ENCODE results near the gene NXPH3. TPM values are rescaled to one million over a fixed set of nuclear protein-coding genes. Genes with fewer than 3 reads are reported as not detected.

The NXPH3 gene
- total RNA-seq, 1 experiment from 2014 or later = 3.5 TPM

GRCh38 chr17:49592263-49592662 is 16.6 kb downstream of the NXPH3 start:
- DNase-seq (ENCODE audit: low read depth) = no peak

DNA sequence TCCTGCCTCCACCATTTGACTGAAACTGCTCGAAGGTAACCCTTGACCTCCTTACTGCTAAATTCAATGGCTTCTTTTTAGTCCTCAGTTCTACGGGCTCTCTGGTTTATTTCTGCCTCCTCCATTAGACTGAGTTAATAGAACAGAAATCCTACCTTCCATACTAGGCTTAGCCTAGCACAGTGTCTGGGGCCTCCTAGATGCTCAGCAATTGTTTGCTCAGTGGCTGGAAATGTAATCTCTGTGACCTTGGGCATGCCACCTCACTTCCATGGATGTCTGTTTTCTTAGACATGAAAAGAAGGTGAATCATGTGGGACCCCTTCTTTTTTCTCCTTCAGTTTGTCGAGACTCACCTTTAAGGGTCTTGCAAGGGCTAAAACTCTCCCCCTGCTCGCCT is 19.7 kb downstream of the NXPH3 start:
- no peak for DNase-seq (ENCODE audit: low read depth)

GRCh38 chr17:49595980-49596379 is 20.3 kb downstream of the NXPH3 start:
- no peak for DNase-seq (ENCODE audit: low read depth)

DNA sequence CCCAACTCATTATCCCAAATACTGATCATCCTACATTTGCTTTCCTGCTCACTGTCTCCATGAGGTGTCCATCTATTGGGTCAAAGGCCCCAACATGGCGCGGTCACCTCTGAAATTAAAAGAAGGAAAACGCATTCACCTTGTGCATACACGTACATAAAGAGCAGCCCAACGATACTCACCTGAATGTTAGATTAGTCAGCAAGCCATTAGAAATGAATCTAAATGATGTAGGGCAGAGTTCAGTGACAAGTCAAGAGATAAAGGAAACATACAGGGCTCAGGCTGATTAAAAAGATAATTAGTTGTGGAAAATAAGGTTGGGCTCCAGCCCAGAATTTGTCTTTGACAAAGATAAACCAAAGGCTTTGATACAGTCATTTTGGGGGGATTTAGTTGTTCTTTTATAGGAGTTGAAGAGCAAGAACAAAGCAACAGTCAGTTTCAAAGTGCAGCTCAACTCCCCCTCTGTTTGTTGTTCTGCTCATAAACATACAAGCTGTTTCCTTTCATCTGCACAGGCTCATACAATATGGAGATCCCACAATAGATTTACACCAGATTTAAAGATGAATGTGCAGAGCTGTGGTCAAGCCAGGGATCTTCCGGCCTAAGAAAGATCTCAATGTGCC is 21.1 kb downstream of the NXPH3 start:
- DNase-seq (ENCODE audit: low read depth) = no peak

DNA sequence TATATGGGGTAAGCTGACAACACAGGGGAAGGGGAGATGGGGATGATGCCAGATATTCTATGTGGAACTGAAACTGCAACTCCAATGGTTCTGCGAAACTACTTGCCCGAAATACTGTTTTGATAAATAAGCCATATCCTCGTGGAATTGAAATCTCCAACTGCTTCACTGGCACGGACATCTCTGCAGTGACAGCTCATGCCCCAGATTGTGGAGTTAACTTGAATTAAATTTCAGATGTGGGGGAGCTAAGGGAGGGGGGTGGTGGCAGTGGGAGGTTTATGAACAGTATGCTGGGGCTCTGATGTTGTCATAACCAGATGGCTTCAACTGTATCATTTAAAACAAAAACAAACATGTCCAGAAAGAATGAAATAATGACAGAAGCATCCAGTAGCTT is 21.8 kb downstream of the NXPH3 start:
- DNase-seq (ENCODE audit: low read depth) = no peak

- DNase-seq (ENCODE audit: low read depth) = no peak
Measured at GRCh38 chr17:49597928-49598655, 22.4 kb downstream of the NXPH3 start.

DNA sequence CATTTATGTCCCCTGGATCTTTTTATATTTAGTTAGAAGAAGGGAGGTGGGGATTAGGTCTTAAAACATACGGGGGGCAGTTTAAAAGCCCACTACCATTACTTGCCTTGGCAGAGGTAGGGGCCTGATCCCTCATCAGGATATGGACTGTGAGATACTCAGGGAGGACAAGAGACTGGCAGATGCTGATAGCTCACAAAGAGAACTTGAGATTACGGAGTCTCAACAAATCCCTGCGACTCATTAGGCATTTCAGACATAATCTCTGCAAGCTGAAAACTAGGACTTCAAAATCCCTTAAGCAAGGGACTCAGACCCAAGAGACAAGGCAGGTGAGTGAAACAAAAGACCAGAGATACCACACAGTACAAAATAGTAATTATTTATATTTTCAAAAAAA is 23.2 kb downstream of the NXPH3 start:
- DNase-seq (ENCODE audit: low read depth) = no peak

GRCh38 chr17:49600949-49601348 is 25.3 kb downstream of the NXPH3 start:
- no peak for DNase-seq (ENCODE audit: low read depth)

- DNase-seq (ENCODE audit: low read depth) = no peak
Measured at GRCh38 chr17:49602783-49603182, 27.1 kb downstream of the NXPH3 start.

DNA sequence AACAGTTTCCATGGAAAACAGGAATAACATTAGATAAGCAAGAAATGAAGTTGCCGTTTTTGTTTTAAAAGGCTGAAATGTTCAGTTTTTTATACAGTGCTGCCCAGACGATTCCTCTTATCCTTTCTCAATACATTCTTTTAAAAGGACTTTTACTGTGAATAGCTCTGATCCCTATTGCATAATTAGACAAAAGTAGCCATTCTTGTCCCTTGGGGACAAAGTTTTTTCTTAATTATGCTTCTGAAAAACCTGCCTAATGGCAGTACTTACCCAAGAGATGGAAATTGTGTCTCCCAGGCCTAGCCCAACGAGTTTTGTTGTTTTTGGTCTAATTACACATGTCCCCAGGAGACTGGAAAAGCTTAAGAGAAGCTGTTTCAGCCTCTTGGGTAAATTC is 27.6 kb downstream of the NXPH3 start:
- no peak for DNase-seq (ENCODE audit: low read depth)

DNA sequence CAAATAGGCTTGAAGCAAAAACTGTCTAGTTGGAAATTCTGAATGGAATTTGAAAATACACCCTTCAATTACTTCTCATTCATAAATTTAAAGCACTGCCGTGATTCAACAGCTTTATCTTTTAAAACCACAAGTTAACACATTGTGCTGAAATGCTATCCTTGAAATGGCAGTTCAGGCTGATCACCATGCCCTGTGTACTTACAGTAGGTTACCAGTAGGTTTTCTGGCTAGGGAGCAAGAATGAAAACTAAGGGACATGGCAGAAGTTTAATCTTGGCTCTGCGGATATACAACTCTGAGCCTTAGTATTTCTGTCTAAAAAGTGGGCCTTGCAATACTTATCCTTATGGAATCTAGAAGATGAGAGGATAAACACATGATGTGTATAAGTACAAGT is 28.0 kb downstream of the NXPH3 start:
- DNase-seq (ENCODE audit: low read depth) = no peak

DNA sequence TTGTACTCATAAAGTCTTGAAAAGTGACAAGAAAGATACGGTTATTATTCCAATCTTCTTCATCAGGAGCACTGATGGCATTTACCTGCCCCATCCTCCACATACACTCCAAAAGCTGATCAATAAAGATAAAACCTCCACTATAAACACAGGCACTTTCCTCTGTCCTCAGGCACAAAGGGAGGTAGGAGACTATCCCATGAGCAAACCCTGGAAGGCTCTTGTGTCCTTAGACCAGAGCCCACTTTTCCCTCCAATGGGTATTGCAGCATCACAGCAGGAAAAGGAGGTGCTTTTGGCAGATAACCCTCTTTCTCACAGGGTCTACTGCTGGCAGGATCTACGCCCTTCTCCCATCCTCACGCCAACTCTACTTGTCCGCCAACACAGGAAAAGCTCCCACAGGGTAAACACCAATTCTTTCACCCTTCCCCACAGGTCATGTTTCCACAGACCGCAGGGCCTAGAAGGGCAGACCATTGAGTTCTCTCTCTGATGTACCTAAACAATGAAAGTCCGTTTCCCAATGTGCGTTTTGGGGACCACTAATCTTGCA is 28.7 kb downstream of the NXPH3 start:
- no peak for DNase-seq (ENCODE audit: low read depth)

DNA sequence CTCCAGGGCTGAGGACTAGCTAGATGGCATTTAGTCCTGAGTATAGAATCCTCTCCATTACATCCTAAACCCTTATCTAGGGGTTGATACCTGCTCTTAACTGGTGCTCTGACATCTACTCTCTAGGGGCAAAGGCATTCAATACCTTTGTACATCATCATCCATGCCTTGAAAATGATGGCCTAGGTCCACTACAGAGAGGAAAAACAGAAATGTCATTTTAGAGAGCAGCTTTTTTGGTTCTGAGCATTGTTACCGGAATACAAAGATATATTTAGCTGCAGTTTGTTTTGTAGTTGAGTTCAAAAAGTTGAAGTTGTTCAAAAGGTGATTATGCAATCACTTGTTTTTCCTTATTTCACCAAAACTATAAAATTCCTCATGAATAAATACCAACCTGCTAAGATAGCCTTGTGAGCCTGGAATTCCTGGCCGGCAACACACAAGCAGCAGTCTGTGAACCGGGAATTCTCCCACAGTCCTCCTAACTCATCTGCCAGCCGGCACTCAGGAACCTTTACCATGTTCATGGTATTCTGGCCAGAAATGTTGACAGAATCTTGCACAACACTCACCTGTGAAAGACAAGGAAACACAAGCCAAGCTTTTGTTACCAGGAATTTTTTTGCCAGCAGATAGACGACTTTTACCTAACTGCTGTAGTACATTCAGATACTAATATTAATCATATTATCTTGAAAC is 35.4 kb downstream of the NXPH3 start:
- DNase-seq (ENCODE audit: low read depth) = no peak

DNA sequence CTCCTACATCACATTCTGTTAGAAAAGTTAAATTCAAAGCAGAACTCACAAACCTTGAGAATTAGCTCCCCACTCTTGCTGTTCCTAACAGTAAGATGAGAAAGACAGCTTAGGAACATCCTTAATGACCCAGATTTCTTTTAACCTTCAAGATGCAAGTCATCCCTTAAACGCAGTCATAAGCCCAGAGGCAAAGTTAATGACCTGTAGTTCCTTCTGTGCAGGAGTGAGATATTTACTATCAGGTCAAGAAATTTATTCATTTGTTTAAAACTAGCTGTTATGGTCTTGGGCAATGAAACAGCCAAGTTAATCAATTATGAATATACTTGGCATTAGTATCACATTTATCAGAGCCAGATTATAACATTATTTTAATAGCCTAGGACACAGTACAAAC is 37.1 kb downstream of the NXPH3 start:
- DNase-seq (ENCODE audit: low read depth) = peak; percentile 22

- no peak for DNase-seq (ENCODE audit: low read depth)
Measured at GRCh38 chr17:49613182-49613800, 37.6 kb downstream of the NXPH3 start.

- DNase-seq (ENCODE audit: low read depth) = no peak
Measured at GRCh38 chr17:49616086-49616485, 40.4 kb downstream of the NXPH3 start.

- no peak for DNase-seq (ENCODE audit: low read depth)
Measured at GRCh38 chr17:49616601-49617131, 41.0 kb downstream of the NXPH3 start.

DNA sequence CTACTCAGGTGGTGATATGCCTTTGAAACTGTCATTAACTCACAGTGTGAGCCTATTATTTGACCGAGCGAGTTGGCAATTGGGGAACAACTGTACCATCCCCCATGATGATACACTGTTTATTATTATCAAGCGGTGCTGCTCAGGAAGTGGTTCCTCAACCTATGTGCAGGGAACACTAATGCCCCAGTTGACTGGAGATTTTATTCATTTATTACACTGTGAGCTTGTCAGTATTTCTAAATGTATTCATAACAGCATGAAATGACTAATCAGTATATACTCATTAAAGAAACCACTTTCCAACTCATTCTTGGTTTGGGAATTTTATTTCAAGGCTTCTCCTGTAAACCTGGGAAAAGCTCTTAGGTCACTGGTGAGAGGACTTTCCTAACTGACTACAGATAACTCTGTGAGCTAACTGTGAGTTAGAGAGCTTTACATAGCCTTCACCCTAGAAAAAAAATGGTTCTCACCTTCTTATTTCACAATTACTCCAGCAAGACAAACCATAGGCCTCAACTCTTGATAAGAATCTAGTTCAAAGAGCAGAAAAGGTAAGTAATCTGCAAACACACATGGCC is 42.4 kb downstream of the NXPH3 start:
- peak; percentile 67 for DNase-seq (ENCODE audit: low read depth)

- no peak for DNase-seq (ENCODE audit: low read depth)
Measured at GRCh38 chr17:49621420-49621819, 45.7 kb downstream of the NXPH3 start.

GRCh38 chr17:49621946-49622529 is 46.4 kb downstream of the NXPH3 start:
- DNase-seq (ENCODE audit: low read depth) = no peak

DNA sequence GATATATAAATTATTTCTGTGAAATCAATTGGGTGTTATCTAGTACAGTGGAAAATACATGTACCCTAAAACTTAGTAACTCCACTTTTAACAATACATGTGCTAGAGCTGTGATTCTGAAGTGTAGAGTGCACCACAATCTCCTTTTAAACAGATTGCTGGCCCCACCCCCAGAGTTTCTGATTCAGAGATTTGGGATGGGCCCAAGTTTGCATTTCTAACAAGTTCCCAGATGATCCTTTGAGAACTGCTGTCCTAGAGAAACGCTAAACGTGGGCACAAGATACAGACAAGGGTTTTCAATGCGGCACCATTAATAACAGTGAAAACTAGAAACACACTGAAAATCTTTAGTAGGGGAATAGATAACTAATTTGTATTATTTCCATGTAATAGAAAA is 49.2 kb downstream of the NXPH3 start:
- DNase-seq (ENCODE audit: low read depth) = peak; percentile 51
